Liver (tissue), 9 donors: ENCODE results near the gene DAPK1. TPM values are rescaled to one million over a fixed set of nuclear protein-coding genes. Genes with fewer than 3 reads are reported as not detected.
A peak's percentile ranks its signal among the peaks of the same experiment; 100 is the strongest.

Source experiments
- DNase-seq: peaks from one replicate; pipeline ENCODE4 v3.0.0-alpha.2; 2017; ENCODE audit warnings: low spot score
- H3K27ac ChIP-seq, 2 donors: one replicate each; pipeline ENCODE4 v1.7.0; 2013; ENCODE audit warnings: inconsistent platforms in 2 of 2, low read length in 2 of 2, control low read depth in 1 of 2, low read depth in 1 of 2, mild to moderate bottlenecking in 1 of 2
- H3K27me3 ChIP-seq, 4 donors: one replicate each; pipeline versions ENCODE4 v1.6.1 to v1.7.0; 2013; ENCODE audit warnings: low read length in 3 of 4, inconsistent platforms in 1 of 4, mild to moderate bottlenecking in 1 of 4, moderate library complexity in 1 of 4; ENCODE audit not compliant: control insufficient read depth in 4 of 4, insufficient read depth in 4 of 4
- H3K36me3 ChIP-seq, 4 donors: one replicate each; pipeline versions ENCODE4 v1.6.1 to v1.7.0; 2013; ENCODE audit warnings: low read length in 3 of 4, mild to moderate bottlenecking in 3 of 4, low read depth in 1 of 4, moderate library complexity in 1 of 4; ENCODE audit not compliant: control insufficient read depth in 4 of 4, insufficient read depth in 3 of 4
- H3K4me1 ChIP-seq, 4 donors: one replicate each; pipeline versions ENCODE4 v1.6.1 to v1.7.0; 2013; ENCODE audit warnings: low read length in 3 of 4, mild to moderate bottlenecking in 3 of 4, moderate library complexity in 1 of 4; ENCODE audit not compliant: control insufficient read depth in 4 of 4, insufficient read depth in 4 of 4
- H3K4me3 ChIP-seq, 3 donors: one replicate each; pipeline versions ENCODE4 v1.6.1 to v1.7.0; 2013; ENCODE audit warnings: low read length in 3 of 3, control low read depth in 1 of 3, low read depth in 1 of 3, mild to moderate bottlenecking in 1 of 3
- H3K9ac ChIP-seq, 2 donors: one replicate each; pipeline ENCODE4 v1.7.0; 2013; ENCODE audit warnings: low read length in 2 of 2, mild to moderate bottlenecking in 2 of 2, moderate library complexity in 2 of 2, control low read depth in 1 of 2, low read depth in 1 of 2
- H3K9me3 ChIP-seq, 4 donors: one replicate each; pipeline versions ENCODE4 v1.6.1 to v1.7.0; 2013; ENCODE audit warnings: low read length in 3 of 4; ENCODE audit not compliant: control insufficient read depth in 4 of 4
- CTCF ChIP-seq: fragments of 150-350 bp; IDR thresholded peaks from 2 replicates; pipeline ENCODE4 v1.5.1; 2017; ENCODE audit warnings: improper control_type of control experiment, low read depth, low read length; ENCODE audit not compliant: missing input control
- EGR1 ChIP-seq, 2 donors: IDR thresholded peaks; 2 replicates each; pipeline ENCODE4 v1.6.1; 2016 to 2018; ENCODE audit warnings: antibody characterized with exemption in 2 of 2, low read depth in 2 of 2
- FOXA1 ChIP-seq: IDR thresholded peaks from 2 replicates; pipeline ENCODE4 v1.6.1; 2016; ENCODE audit warnings: antibody characterized with exemption
- FOXA2 ChIP-seq: IDR thresholded peaks from 2 replicates; pipeline ENCODE4 v1.6.1; 2016; ENCODE audit warnings: antibody characterized with exemption
- GABPA ChIP-seq, 2 donors: IDR thresholded peaks in 1 of 2; conservative IDR thresholded peaks in 1 of 2; 2 replicates each; pipeline ENCODE4 v1.6.1; 2016; ENCODE audit warnings: antibody characterized with exemption in 2 of 2, mild to moderate bottlenecking in 1 of 2, moderate library complexity in 1 of 2
- HNF4A ChIP-seq, 2 donors: conservative IDR thresholded peaks; 2 replicates each; pipeline ENCODE4 v1.6.1; 2016; ENCODE audit warnings: antibody characterized with exemption in 2 of 2, mild to moderate bottlenecking in 2 of 2
- HNF4G ChIP-seq: IDR thresholded peaks from 2 replicates; pipeline ENCODE4 v1.6.1; 2016; ENCODE audit warnings: antibody characterized with exemption
- JUND ChIP-seq, 2 donors: IDR thresholded peaks; 2 replicates each; pipeline ENCODE4 v1.6.1; 2016; ENCODE audit warnings: antibody characterized with exemption in 2 of 2
- MAX ChIP-seq: IDR thresholded peaks from 2 replicates; pipeline ENCODE4 v1.6.1; 2016; ENCODE audit warnings: antibody characterized with exemption
- NR2F2 ChIP-seq: IDR thresholded peaks from 2 replicates; pipeline ENCODE4 v1.6.1; 2016; ENCODE audit warnings: antibody characterized with exemption
- RAD21 ChIP-seq, 2 donors: IDR thresholded peaks; 2 replicates each; pipeline ENCODE4 v1.6.1; 2016; ENCODE audit warnings: antibody characterized with exemption in 2 of 2, mild to moderate bottlenecking in 2 of 2
- RXRA ChIP-seq, 2 donors: IDR thresholded peaks; 2 replicates each; pipeline ENCODE4 v1.6.1; 2017 to 2018; ENCODE audit warnings: antibody characterized with exemption in 2 of 2, mild to moderate bottlenecking in 1 of 2
- SP1 ChIP-seq: IDR thresholded peaks from 2 replicates; pipeline ENCODE4 v1.6.1; 2018; ENCODE audit warnings: antibody characterized with exemption, mild to moderate bottlenecking
- TAF1 ChIP-seq: conservative IDR thresholded peaks from 2 replicates; pipeline ENCODE4 v1.6.1; 2016; ENCODE audit warnings: antibody characterized with exemption, mild to moderate bottlenecking
- YY1 ChIP-seq: IDR thresholded peaks from 2 replicates; pipeline ENCODE4 v1.6.1; 2016; ENCODE audit warnings: antibody characterized with exemption, mild to moderate bottlenecking
- ZBTB33 ChIP-seq: IDR thresholded peaks from 2 replicates; pipeline ENCODE4 v1.6.1; 2016; ENCODE audit warnings: antibody characterized with exemption
- WGBS: extraction: QIAGEN DNeasy Blood & Tissue Kit; methylation state at CpG from one replicate; pipeline ENCODE4 v1.1.7; 2013; 5-methylcytosine and 5-hydroxymethylcytosine counted together
- polyA plus RNA-seq, 2 donors: library from polyadenylated mRNA; stranded (reverse) in 1 of 2; unstranded in 1 of 2; fragments of 200-250 nt in 1 of 2; fragments of >200 nt in 1 of 2; fragmentation: Nextera tagmentation in 1 of 2; extraction: Ambion mirVana in 1 of 2; gene quantifications; one replicate each; pipeline versions ENCODE4 v1.2.1 to v1.2.3, GENCODE V29; 2013 to 2015
- total RNA-seq, 2 donors: library from RNA; depleted of rRNA; stranded (reverse); fragments of >200 nt; gene quantifications; one replicate each; pipeline ENCODE4 v1.2.3, GENCODE V29; 2014
- TF ChIP-seq, protein P1 (sequence below): IDR thresholded peaks from 2 replicates; pipeline ENCODE4 v1.6.1; 2016; ENCODE audit warnings: antibody characterized with exemption
- TF ChIP-seq, protein P2 (sequence below): IDR thresholded peaks from 2 replicates; pipeline ENCODE4 v1.6.1; 2016; ENCODE audit warnings: antibody characterized with exemption, mild to moderate bottlenecking
- donor health status: healthy.
- donor health status: healthy.
- donor health status: healthy.
- donor health status: healthy.
- donor health status: healthy.

The DAPK1 gene
- total and polyA plus RNA-seq, 4 donors, result 14.0 to 40.8 (median 21.8) TPM

- 39% methylated on average over 2 of the region's 2 CpGs for WGBS
- DNase-seq, result no peak
- Histone ChIP-seq H3K9me3 (peaks cover 0 to 4% (median 1%) of the 10 kb centered on the region in 4 donors), H3K4me3 (no peak overlapping the region), H3K27me3 (no peaks in the 10 kb centered on the region), H3K9ac (no peak overlapping the region), H3K36me3 (no peaks in the 10 kb centered on the region), H3K4me1 (peaks cover 15 to 24% (median 15%) of the 10 kb centered on the region in 4 donors), H3K27ac (peak overlapping the region; percentile 58 to 81)
- TF ChIP-seq, protein P1, sequence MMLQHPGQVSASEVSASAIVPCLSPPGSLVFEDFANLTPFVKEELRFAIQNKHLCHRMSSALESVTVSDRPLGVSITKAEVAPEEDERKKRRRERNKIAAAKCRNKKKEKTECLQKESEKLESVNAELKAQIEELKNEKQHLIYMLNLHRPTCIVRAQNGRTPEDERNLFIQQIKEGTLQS, result no peak
These were observed 253.1 kb downstream of the DAPK1 start for GRCh38 chr9:87750726-87751125.

DNA sequence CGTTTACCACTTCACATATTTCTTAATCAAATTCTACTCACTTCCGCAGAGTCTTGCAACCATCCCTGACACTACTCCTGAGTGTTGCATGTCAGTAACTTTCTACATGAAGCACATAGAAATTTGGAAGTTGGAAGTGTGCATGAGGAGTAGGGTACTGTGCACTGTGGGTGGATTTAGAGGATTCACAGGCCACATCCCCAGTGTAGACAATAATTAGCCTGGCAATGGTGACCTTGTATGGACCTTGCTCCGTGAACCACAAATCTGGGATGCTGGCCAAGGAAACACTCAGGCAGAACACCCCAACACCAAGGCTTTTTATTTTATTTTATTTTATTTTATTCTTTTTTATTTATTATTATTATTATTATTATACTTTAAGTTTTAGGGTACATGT lies 253.8 kb downstream of the DAPK1 start:
- no peak for DNase-seq
- Histone ChIP-seq H3K4me3 (no peak overlapping the region), H3K36me3 (no peaks in the 10 kb centered on the region), H3K9ac (no peak overlapping the region), H3K9me3 (peaks cover 0 to 4% (median 1%) of the 10 kb centered on the region in 4 donors), H3K27me3 (no peaks in the 10 kb centered on the region), H3K4me1 (peaks cover 14 to 22% (median 15%) of the 10 kb centered on the region in 4 donors), H3K27ac (peak overlapping the region; percentile 58 to 81)
- 32% methylated on average over 3 of the region's 3 CpGs for WGBS
- TF ChIP-seq ZBTB33 (no peak), TAF1 (no peak), HNF4G (peak; percentile 74), RAD21 (IDR thresholded peaks at IDR 0.05) (peak in 1 of 2 donors; percentile 40), FOXA1 (no peak), NR2F2 (no peak), JUND (IDR thresholded peaks at IDR 0.05) (peak; percentile 13 to 35), SP1 (peak; percentile 82), HNF4A (conservative IDR thresholded peaks at IDR 0.05) (peak; percentile 84 to 85), MAX (peak; percentile 59), RXRA (IDR thresholded peaks at IDR 0.05) (peak; percentile 71 to 76), YY1 (peak; percentile 47), FOXA2 (peak; percentile 41), GABPA (IDR thresholded peaks at IDR 0.05 in 1 of 2, conservative IDR thresholded peaks at IDR 0.05 in 1 of 2) (no peak), CTCF (no peak), EGR1 (IDR thresholded peaks at IDR 0.05; ENCODE audit: low read depth in 2 of 2) (no peak)
- TF ChIP-seq, protein P1, result peak; percentile 31
- TF ChIP-seq, protein P2, sequence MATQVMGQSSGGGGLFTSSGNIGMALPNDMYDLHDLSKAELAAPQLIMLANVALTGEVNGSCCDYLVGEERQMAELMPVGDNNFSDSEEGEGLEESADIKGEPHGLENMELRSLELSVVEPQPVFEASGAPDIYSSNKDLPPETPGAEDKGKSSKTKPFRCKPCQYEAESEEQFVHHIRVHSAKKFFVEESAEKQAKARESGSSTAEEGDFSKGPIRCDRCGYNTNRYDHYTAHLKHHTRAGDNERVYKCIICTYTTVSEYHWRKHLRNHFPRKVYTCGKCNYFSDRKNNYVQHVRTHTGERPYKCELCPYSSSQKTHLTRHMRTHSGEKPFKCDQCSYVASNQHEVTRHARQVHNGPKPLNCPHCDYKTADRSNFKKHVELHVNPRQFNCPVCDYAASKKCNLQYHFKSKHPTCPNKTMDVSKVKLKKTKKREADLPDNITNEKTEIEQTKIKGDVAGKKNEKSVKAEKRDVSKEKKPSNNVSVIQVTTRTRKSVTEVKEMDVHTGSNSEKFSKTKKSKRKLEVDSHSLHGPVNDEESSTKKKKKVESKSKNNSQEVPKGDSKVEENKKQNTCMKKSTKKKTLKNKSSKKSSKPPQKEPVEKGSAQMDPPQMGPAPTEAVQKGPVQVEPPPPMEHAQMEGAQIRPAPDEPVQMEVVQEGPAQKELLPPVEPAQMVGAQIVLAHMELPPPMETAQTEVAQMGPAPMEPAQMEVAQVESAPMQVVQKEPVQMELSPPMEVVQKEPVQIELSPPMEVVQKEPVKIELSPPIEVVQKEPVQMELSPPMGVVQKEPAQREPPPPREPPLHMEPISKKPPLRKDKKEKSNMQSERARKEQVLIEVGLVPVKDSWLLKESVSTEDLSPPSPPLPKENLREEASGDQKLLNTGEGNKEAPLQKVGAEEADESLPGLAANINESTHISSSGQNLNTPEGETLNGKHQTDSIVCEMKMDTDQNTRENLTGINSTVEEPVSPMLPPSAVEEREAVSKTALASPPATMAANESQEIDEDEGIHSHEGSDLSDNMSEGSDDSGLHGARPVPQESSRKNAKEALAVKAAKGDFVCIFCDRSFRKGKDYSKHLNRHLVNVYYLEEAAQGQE, result no peak
